ENCODE results near the gene CGB8.
"Not testable (repeated sequence)": the region's sequence is repeated elsewhere in the genome, so short reads cannot be mapped to it uniquely, and the experiment has no call there.

The CGB8 gene

DNA sequence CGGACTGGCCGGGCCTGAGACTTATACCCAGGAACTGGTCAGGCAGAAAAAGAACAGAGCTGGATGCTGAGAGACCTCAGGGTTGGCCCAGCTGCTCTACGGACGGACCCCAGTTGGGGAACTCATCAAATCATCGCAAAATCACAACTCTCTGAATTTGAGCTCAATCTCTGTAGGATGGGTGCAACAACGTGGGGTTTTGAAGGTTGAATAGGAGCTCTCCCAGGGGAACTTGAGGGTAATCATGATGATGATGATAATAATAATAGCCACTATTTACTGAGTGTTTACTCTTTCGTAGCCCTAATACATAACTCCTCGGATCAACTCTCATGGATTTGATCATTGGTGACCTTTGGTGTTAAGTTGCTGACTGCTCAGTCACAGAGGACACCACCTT, 18.6 kb downstream of the CGB8 start:
- DNase-seq (ENCODE audit: low read depth): not testable (repeated sequence)

DNA sequence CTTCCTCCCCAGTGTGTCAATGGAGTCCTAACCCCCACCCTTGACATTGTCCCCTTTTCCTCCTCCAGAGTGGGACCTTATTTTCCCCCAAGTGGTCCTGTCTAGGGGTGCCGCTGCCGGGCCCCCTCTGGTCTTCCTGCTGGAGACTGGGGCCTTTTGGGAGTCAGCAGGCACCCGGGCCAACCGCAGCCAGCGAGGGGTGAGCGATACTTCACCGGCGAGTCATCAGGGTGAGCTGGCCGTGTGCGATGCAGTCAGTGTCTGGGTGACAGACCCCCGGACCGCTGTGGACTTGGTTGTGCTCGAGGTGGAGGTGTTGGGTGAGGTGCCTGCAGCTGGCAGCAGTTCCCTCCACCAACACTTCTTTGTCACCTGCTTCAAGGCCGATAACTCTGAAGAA, 19.2 kb downstream of the CGB8 start:
- DNase-seq (ENCODE audit: low read depth): peak; percentile 55

DNA sequence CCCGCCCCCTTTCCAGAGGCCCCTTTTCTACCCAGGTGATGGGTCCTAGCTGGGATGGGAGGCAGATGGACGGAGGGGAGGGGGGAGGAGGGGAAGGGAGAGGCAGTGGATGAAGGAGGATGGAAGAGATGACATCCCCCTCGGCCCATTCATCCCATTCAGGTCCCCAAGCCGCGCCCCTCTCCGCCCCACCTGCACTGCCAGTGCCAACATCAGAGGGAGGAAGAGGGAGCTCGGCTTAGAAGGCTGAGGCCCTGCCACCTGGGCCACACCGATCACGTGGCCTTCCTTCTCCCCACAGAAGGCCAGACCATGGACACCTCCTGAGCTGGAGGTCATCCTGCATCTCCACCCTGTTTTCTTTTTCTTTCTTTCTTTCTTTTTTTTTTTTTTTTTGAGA, 20.2 kb downstream of the CGB8 start:
- DNase-seq (ENCODE audit: low read depth): not testable (repeated sequence)

DNA sequence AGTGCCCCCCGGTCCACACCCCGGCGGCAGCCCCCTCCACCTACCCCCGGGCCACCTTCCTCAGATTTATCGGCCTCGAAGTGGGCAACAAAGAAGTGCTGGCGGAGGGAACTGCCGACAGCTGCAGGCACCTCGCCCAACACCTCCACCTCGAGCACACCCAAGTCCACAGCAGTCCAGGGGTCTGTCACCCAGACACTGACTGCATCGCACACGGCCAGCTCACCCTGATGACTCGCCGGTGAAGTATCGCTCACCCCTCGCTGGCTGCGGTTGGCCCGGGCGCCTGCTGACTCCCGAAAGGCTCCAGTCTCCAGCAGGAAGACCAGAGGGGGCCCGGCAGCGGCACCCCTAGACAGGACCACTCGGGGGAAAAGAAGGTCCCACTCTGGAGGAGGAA, 23.3 kb downstream of the CGB8 start:
- DNase-seq (ENCODE audit: low read depth): peak; percentile 19

DNA sequence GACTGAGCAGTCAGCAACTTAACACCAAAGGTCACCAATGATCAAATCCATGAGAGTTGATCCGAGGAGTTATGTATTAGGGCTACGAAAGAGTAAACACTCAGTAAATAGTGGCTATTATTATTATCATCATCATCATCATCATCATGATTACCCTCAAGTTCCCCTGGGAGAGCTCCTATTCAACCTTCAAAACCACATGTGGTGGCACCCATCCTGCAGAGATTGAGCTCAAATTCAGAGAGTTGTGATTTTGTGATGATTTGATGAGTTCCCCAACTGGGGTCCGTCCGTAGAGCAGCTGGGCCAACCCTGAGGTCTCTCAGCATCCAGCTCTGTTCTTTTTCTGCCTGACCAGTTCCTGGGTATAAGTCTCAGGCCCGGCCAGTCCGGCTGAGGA, 23.8 kb downstream of the CGB8 start:
- not testable (repeated sequence) for DNase-seq (ENCODE audit: low read depth)

DNA sequence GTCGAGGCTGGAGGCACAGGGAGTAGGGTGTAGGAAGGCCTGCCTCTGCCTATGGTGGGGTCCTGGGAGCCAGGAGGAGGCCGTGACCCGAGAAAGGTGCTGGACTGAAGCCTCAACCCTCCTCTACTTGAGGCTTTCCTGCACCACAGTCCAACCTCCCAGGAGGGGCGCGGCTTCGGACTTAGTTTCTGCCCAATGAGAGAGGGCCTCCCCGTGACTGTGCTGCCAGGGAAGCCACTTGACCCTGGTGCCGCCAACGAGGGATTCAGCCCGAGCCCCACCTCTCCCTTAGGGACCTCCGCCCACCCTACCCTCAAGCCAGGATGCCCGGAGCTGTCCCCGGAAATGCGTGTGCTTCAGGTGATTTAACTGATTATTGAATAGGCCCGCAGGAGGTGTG, 24.7 kb downstream of the CGB8 start, which contains the start of gene CGB3:
Gene CGB3, minus strand, starts transcription at position 101 of the 400 bp plus-strand sequence. CDS start 362 bp downstream, outside the sequence.
- DNase-seq (ENCODE audit: low read depth): not testable (repeated sequence)

DNA sequence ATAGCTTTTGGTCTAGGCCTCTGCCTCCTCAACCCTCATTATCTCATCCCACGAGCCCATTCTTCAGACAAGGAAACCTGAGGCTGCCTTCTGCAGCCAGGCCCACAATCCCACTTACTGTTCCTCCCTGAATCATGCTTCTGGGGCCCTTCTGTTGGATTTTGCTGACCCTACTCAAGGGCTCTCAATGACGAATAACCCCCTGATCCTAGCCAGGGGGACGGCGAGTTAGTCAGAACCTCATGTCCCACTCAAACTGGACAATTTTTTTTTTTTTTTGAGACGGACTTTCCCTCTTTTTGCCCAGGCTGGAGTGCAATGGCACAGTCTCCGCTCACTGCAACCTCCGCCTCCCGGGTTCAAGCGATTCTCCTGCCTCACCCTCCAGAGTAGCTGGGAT, 26.8 kb downstream of the CGB8 start:
- DNase-seq (ENCODE audit: low read depth): no peak

DNA sequence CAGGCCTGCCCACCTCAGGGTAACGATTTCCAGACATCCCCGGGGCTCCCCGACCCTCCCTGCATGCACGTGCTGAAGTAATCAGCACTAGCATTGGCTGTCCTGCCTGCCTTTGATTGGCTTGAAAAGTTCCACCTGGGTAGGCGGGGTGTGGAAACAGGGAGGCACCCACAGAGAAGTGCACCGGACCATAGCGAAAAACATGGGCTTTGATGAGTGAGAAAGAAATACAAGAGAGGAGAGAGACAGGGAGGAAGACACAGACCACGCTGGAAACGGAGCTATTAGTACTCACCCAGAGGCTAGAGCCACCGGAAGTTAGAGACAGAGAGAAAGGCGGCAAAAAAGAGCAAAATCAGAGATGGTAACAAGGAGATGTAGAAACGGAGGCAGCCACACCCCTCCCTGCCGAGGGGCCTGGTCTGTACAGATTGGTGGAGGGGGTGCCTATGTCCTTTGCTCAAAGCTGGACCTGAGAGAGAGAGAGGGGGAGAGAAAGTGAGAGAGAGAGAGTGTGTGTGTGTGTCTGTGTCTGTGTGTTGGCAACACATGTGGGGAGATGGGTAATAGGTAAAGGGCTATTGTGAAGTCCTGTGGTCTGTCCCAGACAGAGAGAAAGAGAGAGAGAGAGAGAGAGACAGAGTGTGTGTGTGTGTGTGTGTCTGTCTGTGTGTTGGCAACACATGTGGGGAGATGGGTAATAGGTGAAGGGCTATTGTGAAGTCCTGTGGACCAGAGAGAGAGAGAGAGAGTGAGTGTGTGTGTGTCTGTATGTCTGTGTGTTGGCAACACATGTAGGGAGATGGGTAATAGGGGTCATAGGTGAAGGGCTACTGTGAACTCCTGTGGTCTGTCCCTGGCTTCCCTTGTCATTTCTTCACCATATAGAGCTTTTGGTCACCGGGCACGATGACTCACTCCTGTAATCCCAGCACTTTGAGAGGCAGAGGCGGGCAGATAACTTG, 27.7 kb downstream of the CGB8 start:
- peak; percentile 60 for DNase-seq (ENCODE audit: low read depth)

DNA sequence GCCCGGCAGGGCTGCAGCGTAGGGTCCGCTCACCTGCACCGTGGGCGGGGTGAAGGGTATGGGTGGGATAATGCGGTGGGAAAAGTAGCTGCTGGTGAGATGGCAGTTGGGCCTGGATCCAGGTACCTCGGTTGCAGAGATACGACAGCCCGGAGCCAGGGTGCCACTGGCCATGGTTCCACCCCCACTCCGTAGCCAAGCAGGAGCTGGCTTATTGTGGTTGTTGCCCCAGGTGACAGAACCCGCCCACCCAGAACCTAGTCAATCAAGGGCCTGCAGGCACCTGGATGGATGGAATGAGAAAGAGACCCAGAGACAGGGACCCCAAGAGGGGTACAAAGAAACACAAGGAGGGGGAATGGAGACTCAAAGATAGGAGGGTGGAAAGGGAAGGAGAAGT, 28.6 kb downstream of the CGB8 start:
- DNase-seq (ENCODE audit: low read depth): no peak

DNA sequence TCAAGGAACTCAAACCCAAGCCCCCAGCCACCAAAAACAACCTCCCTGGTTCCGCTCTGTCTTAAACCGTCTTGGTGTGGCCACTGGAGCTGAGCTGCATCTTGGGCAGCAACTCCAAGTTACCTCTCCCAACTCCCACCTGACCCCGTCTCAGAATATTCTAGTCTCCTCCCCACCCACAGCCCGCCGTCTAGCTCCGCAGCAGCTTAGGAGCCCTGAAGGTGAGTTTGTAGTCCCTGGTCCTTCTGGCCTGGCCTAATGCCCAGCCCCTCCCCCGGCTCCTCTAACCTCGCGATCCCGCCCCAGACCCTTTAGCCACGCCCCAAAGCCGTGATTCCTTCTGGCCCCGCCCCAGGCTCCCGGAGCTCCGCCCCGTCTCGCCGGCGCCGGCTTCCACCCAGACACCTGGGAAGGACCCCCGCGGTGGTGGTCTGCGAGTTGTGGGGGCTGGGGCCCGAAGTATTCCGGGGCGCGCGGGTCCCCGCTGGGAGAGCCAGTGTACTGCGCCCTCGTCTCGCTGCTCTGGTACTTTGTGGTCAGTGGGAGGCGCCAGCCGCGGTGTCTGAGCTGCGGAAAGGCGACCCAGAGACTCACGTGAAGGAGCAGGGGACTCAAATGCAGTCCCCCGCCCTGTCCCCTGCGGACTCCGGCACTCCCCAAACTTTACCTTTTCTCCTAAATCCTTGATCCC, 29.5 kb downstream of the CGB8 start:
- peak; percentile 75 for DNase-seq (ENCODE audit: low read depth)

DNA sequence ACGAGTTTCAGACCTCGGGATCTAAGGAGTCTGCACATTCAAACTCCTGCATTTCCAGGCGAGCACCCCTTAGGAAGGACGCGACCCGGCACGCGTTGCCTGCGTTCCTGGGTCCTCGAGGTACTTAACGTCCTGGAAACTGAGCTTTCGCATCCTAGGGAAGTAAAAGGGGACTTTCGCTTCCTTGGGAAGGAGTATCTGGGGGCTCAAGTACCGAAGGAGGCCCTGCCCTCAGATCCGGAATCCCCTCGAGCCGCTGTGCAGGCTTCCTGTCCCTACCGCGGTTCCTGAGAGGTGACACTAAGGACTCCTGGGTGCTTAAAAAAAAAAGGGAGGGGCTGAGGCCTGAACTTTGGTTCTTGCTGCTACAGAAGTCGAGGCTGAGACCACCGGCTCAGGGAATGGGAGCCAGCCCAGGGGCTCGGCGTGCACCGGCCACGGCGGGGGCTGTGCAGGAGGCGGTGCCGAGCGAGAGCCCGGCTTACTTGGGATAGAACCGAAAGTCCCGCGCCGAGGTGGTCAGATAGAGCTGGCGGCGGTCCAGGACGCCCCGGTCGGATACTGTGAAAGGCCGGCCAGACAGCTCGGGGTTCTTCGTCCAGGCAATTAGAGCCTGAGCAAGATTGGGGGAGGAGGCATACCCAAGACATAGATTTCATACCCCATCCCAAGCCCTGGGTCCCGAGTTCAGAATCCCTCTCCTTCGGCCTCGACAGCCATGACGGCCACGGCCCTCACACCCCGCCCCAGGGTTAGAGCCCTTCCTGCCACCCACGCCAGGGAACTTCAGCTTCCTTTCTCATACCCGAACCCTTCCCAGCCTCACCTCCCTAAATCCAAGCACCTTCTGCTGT, 30.3 kb downstream of the CGB8 start:
- DNase-seq (ENCODE audit: low read depth): peak; percentile 23

DNA sequence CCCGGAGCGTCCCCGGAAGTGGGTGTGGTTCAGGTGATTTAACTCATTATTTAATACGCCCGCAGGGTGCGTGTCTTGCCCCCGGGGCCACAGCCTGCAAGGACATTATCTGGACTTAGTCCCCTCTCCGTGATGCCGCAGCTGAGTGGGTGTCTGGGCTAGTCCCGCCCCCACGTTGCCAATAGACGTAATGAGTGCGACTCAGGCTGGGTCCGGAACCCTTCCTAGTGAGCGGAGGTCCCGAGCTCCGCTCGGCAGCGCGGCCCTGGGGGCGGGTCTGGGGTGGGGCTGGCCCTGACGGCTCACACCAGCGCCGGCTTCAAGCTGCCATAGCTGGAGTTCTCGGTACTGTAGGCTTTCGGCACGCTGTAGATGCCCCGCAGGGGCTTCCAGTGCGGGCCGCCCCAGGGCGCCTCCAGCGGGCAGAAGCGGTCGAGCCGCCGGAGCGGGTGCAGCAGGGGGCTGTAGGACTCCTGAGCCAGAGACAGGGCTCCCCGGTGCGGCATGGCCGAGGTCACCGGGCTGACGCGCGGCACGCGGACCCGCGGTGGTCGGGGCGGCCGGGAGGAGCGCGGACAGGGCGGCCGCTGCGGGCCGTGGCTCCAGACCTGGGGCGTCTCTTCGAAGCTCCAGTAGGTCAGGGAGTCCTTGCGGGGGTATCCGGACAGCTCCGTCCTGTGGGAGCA, 31.1 kb downstream of the CGB8 start:
- peak; percentile 71 for DNase-seq (ENCODE audit: low read depth)

DNA sequence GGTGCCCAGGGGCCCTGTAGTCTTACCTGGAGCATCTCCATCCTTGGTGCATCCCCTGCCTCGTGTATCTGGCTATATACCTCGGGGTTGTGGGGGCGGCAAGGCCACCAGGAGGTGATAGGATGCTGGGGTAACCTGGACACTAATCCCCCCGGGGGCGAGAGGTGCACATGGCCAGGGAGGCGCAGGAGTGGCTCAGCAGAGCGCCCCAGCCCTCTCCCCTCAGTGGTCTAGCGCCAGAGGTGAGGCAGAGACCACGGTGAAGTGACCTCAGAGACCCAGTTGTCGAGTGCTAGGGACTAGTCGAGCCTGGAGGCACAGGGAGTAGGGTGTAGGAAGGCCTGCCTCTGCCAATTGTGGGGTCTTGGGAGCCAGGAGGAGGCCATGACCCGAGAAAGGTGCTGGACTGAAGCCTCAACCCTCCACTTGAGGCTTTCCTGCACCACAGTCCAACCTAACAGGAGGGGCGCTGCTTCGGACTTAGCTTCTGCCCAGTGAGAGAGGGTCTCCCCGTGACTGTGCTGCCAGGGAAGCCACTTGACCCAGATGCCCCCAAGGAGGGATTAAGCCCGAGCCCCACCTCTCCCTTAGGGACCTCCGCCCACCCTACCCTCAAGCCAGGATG, 31.8 kb downstream of the CGB8 start, which contains the start of gene LHB:
Gene LHB, minus strand, starts transcription at position 51 of the 625 bp plus-strand sequence. Its CDS starts 10 bp downstream, at position 41.
- no peak for DNase-seq (ENCODE audit: low read depth)

DNA sequence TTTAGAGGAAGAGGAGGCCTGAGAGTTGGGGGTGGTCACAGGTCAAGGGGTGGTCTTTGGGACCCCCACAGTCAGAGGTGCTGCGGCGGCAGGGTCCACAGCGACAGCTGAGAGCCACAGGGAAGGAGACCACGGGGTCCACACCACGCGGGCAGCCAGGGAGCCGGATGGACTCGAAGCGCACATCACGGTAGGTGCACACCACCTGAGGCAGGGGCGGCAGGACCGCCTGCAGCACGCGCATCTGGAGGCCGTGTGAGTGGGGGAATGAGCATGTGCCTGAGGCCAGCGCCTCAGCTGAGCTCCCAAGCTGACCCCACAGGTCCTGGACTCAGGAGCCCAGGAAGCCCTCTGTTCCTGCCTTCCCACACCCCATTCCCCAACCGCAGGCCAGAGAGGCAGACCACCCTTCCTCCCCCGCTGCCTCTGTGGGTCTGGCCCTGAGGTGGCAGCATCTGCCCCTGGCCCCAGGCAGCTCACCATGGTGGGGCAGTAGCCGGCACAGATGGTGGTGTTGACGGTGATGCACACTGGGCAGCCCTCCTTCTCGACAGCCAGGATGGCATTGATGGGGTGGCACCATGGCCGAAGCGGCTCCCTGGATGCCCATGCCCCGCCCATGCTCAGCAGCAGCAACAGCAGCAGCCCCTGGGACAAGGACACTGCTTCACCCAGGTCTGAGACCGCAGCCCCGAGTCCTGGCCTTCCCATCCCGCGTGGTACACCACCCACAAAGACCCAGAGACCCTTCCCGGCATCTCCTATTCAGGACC, 32.7 kb downstream of the CGB8 start:
- no peak for DNase-seq (ENCODE audit: low read depth)

DNA sequence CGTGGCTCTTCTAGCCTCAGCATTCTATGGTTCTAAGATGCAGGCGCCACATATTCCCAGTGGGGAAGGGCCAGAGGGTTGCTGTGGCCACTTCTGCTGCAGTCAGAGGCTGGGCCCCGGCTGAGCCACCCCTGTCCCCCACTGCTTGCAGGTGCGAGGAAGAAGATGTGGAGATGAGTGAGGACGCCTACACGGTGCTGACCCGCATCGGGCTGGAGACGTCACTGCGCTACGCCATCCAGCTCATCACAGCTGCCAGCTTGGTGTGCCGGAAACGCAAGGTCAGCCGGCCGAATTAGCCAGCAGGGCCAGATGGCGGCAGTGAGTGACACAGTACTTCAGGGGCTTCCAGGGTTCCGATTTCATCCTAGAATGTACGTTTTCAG, 34.0 kb downstream of the CGB8 start:
- DNase-seq (ENCODE audit: low read depth): no peak

DNA sequence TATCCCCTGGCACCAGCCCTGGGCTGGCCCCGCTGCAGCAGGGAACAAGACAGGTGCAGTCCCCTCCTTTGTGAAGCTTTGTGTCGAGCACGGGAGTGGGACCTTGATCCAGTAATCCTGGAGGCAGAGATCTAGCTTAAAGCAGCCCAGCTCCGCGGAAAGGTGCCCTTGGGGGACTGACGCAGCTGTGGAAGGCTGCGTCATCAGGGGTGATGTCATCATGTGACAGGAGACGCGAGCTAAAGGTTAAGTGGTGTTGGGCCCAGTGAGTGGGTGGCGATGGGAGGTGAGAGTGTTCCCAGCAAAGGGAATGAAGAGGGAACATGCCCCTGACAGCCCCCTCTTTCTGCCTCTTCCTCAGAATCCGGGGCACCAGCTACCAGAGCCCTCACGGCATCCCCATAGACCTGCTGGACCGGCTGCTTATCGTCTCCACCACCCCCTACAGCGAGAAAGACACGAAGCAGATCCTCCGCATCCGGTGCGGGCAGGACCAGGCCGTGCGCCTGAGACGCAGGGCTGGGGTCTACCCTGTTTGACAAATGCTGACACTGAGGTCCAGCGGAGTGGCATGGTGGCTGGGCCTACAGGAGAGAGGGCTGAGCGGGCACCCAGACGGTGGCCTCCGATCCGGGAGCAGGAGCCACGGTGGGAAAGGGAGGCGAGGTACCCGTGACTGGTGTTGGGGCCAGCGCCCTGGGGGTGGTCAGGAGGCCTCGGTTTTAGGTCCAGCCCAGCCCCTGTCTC, 34.6 kb downstream of the CGB8 start:
- no peak for DNase-seq (ENCODE audit: low read depth)

DNA sequence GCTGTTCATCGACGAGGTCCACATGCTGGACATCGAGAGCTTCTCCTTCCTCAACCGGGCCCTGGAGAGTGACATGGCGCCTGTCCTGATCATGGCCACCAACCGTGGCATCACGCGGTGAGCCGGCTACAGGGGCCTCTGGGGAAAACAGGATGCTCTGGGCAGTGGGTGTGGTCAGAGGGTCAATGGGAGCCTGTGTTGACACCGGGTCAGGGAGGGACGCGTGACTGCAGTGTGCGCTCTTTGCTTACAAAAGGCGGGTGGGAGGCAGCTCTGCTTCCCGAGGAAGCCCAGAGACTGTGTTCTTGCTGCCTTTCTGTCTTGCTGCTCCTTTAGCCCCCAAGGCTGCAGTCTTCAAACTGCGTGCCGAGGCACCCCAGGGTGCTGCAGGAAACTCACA, 37.7 kb downstream of the CGB8 start:
- DNase-seq (ENCODE audit: low read depth): no peak

DNA sequence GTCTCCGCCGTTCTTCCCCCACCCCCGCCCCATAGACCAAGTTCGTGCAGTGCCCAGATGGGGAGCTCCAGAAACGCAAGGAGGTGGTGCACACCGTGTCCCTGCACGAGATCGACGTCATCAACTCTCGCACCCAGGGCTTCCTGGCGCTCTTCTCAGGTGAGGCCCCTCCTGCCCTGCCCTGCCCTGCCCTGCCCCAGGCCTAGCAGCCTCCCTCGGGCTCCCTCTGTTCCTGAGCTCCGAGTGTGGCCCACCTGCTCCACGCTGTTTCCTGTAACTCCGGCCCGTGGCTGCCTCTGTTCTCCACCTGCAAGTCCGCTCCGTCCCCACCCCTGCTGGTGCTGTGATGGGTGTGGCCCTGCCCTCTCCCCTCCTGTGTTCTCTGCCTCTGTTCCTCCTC, 38.5 kb downstream of the CGB8 start:
- no peak for DNase-seq (ENCODE audit: low read depth)

DNA sequence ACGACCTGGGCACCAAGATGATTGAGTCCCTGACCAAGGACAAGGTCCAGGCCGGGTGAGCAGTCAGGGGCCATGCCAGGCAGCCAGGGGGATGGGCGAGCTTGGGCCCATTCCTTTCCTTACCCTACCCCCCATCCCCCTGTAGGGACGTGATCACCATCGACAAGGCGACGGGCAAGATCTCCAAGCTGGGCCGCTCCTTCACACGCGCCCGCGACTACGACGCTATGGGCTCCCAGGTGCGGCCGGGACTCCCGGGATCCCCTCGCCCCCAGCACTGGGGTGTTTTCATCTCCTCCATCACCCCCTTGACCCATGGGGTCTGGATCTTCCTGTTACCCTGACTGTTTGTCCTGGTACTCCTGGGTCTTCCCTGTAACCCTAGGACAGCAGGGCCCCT, 39.1 kb downstream of the CGB8 start:
- no peak for DNase-seq (ENCODE audit: low read depth)

DNA sequence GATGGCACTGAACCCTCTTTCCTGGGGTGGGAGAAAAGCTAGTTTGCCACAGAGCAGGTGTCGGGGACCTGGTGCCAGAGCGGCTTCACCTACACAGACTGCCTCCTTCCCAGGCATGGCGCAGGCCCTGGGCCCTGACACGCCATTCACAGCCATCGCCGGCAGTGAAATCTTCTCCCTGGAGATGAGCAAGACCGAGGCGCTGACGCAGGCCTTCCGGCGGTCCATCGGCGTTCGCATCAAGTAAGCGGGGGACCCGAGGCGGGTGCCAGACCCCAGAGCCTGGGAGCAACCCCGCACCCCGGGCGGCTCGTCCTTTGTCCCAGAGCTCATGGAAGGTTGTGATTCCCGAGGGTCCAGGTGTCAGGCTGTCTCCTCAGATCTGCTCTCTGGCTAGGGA, 42.0 kb downstream of the CGB8 start:
- no peak for DNase-seq (ENCODE audit: low read depth)
